ENCODE results near the gene DHRS7.
A peak's percentile ranks its signal among the peaks of the same experiment; 100 is the strongest.

The DHRS7 gene

GRCh38 chr14:60197629-60198303, 32.6 kb upstream of the DHRS7 start:
- H3K4me3 ChIP-seq (ENCODE audit: low read length), result no peak overlapping the region
- TF ChIP-seq ZNF274 (IDR thresholded peaks at IDR 0.05; ENCODE audit: low read depth, low read length), result no peak

GRCh38 chr14:60196291-60196690, 31.1 kb upstream of the DHRS7 start:
- TF ChIP-seq ZNF274 (IDR thresholded peaks at IDR 0.05; ENCODE audit: low read depth, low read length), result no peak

GRCh38 chr14:60195179-60195810, 30.1 kb upstream of the DHRS7 start:
- no peak overlapping the region for H3K4me3 ChIP-seq (ENCODE audit: low read length)

More at GRCh38 chr14:60196291-60196690, 31.1 kb upstream of the DHRS7 start:
- no peak overlapping the region for H3K4me3 ChIP-seq (ENCODE audit: low read length)

GRCh38 chr14:60189923-60190840, 25.0 kb upstream of the DHRS7 start:
- no peak overlapping the region for H3K4me3 ChIP-seq (ENCODE audit: low read length)
- TF ChIP-seq ZNF274 (IDR thresholded peaks at IDR 0.05; ENCODE audit: low read depth, low read length), result no peak

More at GRCh38 chr14:60195179-60195810, 30.1 kb upstream of the DHRS7 start:
- TF ChIP-seq ZNF274 (IDR thresholded peaks at IDR 0.05; ENCODE audit: low read depth, low read length), result no peak

GRCh38 chr14:60188696-60189095, 23.5 kb upstream of the DHRS7 start:
- H3K4me3 ChIP-seq (ENCODE audit: low read length), result no peak overlapping the region
- no peak for TF ChIP-seq ZNF274 (IDR thresholded peaks at IDR 0.05; ENCODE audit: low read depth, low read length)

- no peak overlapping the region for H3K4me3 ChIP-seq (ENCODE audit: low read length)
- no peak for TF ChIP-seq ZNF274 (IDR thresholded peaks at IDR 0.05; ENCODE audit: low read depth, low read length)
Observed at GRCh38 chr14:60188115-60188514, 22.9 kb upstream of the DHRS7 start.

GRCh38 chr14:60184905-60185555, 19.8 kb upstream of the DHRS7 start:
- no peak overlapping the region for H3K4me3 ChIP-seq (ENCODE audit: low read length)

GRCh38 chr14:60184146-60184904, 19.1 kb upstream of the DHRS7 start:
- peak overlapping the region; percentile 50; the same call in 1 of the 2 replicates for H3K4me3 ChIP-seq (ENCODE audit: low read length)
- no peak for TF ChIP-seq ZNF274 (IDR thresholded peaks at IDR 0.05; ENCODE audit: low read depth, low read length)

More at GRCh38 chr14:60184905-60185555, 19.8 kb upstream of the DHRS7 start:
- no peak for TF ChIP-seq ZNF274 (IDR thresholded peaks at IDR 0.05; ENCODE audit: low read depth, low read length)

GRCh38 chr14:60183741-60184140, 18.5 kb upstream of the DHRS7 start:
- no peak for TF ChIP-seq ZNF274 (IDR thresholded peaks at IDR 0.05; ENCODE audit: low read depth, low read length)
- peak overlapping the region; percentile 50; the same call in 1 of the 2 replicates for H3K4me3 ChIP-seq (ENCODE audit: low read length)

- H3K4me3 ChIP-seq (ENCODE audit: low read length), result no peak overlapping the region
- no peak for TF ChIP-seq ZNF274 (IDR thresholded peaks at IDR 0.05; ENCODE audit: low read depth, low read length)
Observed at GRCh38 chr14:60183138-60183537, 17.9 kb upstream of the DHRS7 start.

GRCh38 chr14:60179431-60179869, 14.3 kb upstream of the DHRS7 start:
- no peak for TF ChIP-seq ZNF274 (IDR thresholded peaks at IDR 0.05; ENCODE audit: low read depth, low read length)

GRCh38 chr14:60178820-60179219, 13.6 kb upstream of the DHRS7 start:
- H3K4me3 ChIP-seq (ENCODE audit: low read length), result no peak overlapping the region
- no peak for TF ChIP-seq ZNF274 (IDR thresholded peaks at IDR 0.05; ENCODE audit: low read depth, low read length)

More at GRCh38 chr14:60179431-60179869, 14.3 kb upstream of the DHRS7 start:
- no peak overlapping the region for H3K4me3 ChIP-seq (ENCODE audit: low read length)

GRCh38 chr14:60178164-60178563, 13.0 kb upstream of the DHRS7 start:
- no peak for TF ChIP-seq ZNF274 (IDR thresholded peaks at IDR 0.05; ENCODE audit: low read depth, low read length)
- H3K4me3 ChIP-seq (ENCODE audit: low read length), result no peak overlapping the region
